Mucosa of stomach (tissue), 1 donor: ENCODE data around the gene HDAC10.

Experiments
- H3K27me3 ChIP-seq: one replicate; pipeline ENCODE4 v1.7.0; 2013; ENCODE audit warnings: mild to moderate bottlenecking, low read length; ENCODE audit not compliant: control insufficient read depth, insufficient read depth
- H3K36me3 ChIP-seq: one replicate; pipeline ENCODE4 v1.7.0; 2013; ENCODE audit warnings: low read length; ENCODE audit not compliant: control insufficient read depth, insufficient read depth
- H3K4me1 ChIP-seq: one replicate; pipeline ENCODE4 v1.7.0; 2013; ENCODE audit warnings: mild to moderate bottlenecking, low read length; ENCODE audit not compliant: control insufficient read depth, insufficient read depth
- H3K4me3 ChIP-seq: one replicate; pipeline ENCODE4 v1.7.0; 2013; ENCODE audit warnings: low read length
- H3K9ac ChIP-seq: one replicate; pipeline ENCODE4 v1.7.0; 2013; ENCODE audit warnings: mild to moderate bottlenecking, low read length, moderate library complexity
- H3K9me3 ChIP-seq: one replicate; pipeline ENCODE4 v1.7.0; 2013; ENCODE audit warnings: mild to moderate bottlenecking, low read length, moderate library complexity; ENCODE audit not compliant: control insufficient read depth
- donor health status: Pancreatic carcinoma.

Gene HDAC10

DNA sequence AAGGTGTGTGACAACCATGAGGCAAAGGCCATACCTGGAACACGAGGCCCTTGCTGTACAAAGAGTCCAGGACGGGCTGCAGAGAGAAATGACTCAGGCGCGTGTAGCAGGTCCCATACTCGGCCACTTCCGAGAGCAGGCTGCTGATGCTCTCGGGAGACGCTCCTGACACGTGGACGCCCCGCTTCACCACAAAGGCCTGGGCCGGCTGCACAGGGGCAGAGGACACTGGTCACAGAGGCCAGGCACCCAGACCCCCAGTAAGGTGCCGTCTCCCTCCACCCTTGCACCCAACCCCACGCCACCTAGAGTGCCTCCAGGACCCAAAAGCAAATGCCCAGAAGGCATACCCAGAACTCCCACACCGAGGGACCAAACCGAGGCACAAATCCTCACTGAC, 21.7 kb downstream of the HDAC10 start:
- peaks cover 3% of the 10 kb centered on the region for H3K36me3 ChIP-seq
- H3K9ac ChIP-seq, result no peak overlapping the region
- H3K4me3 ChIP-seq, result no peak overlapping the region
- H3K27me3 ChIP-seq, result no peaks in the 10 kb centered on the region
- H3K4me1 ChIP-seq, result no peaks in the 10 kb centered on the region
- H3K9me3 ChIP-seq, result no peaks in the 10 kb centered on the region

DNA sequence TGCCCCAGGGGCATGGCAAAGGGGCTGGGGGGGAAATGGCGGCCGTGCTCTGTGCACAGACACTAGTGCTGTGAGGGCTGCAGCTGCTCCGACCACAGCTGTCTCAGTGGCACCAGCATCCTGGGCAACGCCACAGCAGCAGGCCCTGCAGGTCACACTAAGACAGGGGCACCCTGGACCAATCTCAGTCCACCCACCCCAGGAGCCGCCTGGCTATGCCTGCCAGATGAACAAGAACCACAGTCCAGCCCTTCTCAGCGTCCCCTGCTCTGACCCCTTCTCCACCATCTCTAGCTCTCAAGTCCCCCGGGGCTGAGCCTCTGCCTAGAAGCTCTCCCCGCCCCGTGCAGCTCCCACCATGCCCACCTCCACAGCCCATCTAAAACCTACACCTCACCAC, 22.7 kb downstream of the HDAC10 start:
- peaks cover 3% of the 10 kb centered on the region for H3K36me3 ChIP-seq
- H3K27me3 ChIP-seq, result no peaks in the 10 kb centered on the region

GRCh38 chr22:50227579-50228215, 23.4 kb downstream of the HDAC10 start:
- Histone ChIP-seq H3K36me3 (peaks cover 7% of the 10 kb centered on the region), H3K4me3 (no peak overlapping the region), H3K4me1 (no peaks in the 10 kb centered on the region), H3K9me3 (no peaks in the 10 kb centered on the region), H3K9ac (no peak overlapping the region), H3K27me3 (no peaks in the 10 kb centered on the region)

More for the DNA sequence above, 22.7 kb downstream of the HDAC10 start:
- H3K4me3 ChIP-seq, result no peak overlapping the region
- H3K9ac ChIP-seq, result no peak overlapping the region
- H3K4me1 ChIP-seq, result no peaks in the 10 kb centered on the region
- no peaks in the 10 kb centered on the region for H3K9me3 ChIP-seq

DNA sequence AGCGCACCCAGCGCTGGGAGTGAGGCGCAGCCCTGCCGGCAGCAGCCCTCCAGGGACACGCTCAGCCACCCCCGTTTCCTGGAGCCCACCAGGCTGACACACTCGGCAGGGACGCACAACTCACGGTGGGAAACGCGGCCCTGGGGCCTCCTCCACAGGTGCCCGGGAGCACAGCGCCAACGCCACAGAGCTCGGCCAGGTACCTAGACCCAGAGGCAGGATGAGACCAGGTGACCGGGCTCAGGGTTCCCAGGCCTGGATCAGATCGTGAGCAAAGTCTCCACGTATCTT, 24.2 kb downstream of the HDAC10 start:
- Histone ChIP-seq H3K4me1 (no peaks in the 10 kb centered on the region), H3K4me3 (no peak overlapping the region), H3K9ac (no peak overlapping the region), H3K27me3 (no peaks in the 10 kb centered on the region), H3K36me3 (peaks cover 15% of the 10 kb centered on the region), H3K9me3 (no peaks in the 10 kb centered on the region)

DNA sequence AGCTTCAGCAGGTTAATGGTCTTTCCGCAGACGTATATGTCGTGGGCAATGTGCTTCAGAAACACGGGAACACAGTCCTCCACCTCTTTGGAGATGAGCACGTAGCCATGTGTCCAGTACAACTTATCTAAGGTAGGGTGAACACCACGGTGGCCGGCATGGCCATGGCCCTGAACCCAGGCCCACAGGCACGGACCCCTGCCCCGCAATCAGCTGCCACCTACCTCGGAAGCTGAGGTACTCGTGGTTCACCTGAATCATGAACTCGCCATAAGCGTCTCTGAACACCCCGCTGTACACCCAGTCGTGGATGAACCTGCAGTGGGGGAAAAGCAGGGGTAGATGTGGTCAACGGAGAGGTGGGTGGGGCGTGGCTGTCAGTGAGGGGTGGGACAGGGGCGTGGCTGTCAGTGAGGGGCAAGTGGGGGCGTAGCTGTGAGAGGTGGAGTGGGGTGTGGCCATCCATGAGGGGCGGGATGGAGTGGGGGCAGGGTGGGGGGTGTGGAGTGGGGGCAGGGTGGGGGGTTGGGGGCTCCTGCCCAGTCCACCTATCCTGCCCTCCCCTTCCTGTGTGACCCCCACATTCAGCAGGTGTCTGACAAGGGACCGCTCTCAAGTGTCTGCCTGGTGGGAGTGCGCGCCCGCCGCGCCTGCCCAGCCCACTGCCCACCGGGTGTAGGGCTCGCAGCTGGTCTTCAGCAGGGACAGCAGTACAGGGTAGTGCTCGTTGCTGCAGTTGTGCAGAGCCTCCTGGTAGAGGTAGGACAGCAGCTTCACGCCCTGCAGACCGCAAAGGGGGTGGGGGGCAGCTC, 24.8 kb downstream of the HDAC10 start:
- Histone ChIP-seq H3K36me3 (peaks cover 17% of the 10 kb centered on the region), H3K4me1 (no peaks in the 10 kb centered on the region)

GRCh38 chr22:50225200-50225969, 25.7 kb downstream of the HDAC10 start:
- no peaks in the 10 kb centered on the region for H3K4me1 ChIP-seq
- H3K9ac ChIP-seq, result no peak overlapping the region
- peaks cover 24% of the 10 kb centered on the region for H3K36me3 ChIP-seq
- H3K27me3 ChIP-seq, result no peaks in the 10 kb centered on the region
- no peak overlapping the region for H3K4me3 ChIP-seq
- no peaks in the 10 kb centered on the region for H3K9me3 ChIP-seq

More for the DNA sequence above, 24.8 kb downstream of the HDAC10 start:
- no peaks in the 10 kb centered on the region for H3K27me3 ChIP-seq
- H3K9me3 ChIP-seq, result no peaks in the 10 kb centered on the region
- H3K9ac ChIP-seq, result no peak overlapping the region
- no peak overlapping the region for H3K4me3 ChIP-seq

- Histone ChIP-seq H3K9ac (no peak overlapping the region), H3K4me1 (peaks cover 6% of the 10 kb centered on the region), H3K36me3 (peaks cover 27% of the 10 kb centered on the region), H3K27me3 (no peaks in the 10 kb centered on the region), H3K4me3 (no peak overlapping the region), H3K9me3 (no peaks in the 10 kb centered on the region)
Observed at GRCh38 chr22:50224071-50224470, 27.0 kb downstream of the HDAC10 start.

GRCh38 chr22:50222508-50222907, 28.6 kb downstream of the HDAC10 start:
- H3K4me1 ChIP-seq, result peaks cover 6% of the 10 kb centered on the region
- H3K9me3 ChIP-seq, result no peaks in the 10 kb centered on the region
- H3K36me3 ChIP-seq, result peaks cover 27% of the 10 kb centered on the region
- H3K4me3 ChIP-seq, result no peak overlapping the region
- no peak overlapping the region for H3K9ac ChIP-seq
- no peaks in the 10 kb centered on the region for H3K27me3 ChIP-seq

- Histone ChIP-seq H3K27me3 (no peaks in the 10 kb centered on the region), H3K9ac (no peak overlapping the region), H3K4me1 (peaks cover 6% of the 10 kb centered on the region), H3K36me3 (peaks cover 28% of the 10 kb centered on the region), H3K4me3 (no peak overlapping the region), H3K9me3 (no peaks in the 10 kb centered on the region)
Observed at GRCh38 chr22:50221410-50222300, 29.4 kb downstream of the HDAC10 start.

- peaks cover 6% of the 10 kb centered on the region for H3K4me1 ChIP-seq
- H3K27me3 ChIP-seq, result no peaks in the 10 kb centered on the region
- H3K9me3 ChIP-seq, result no peaks in the 10 kb centered on the region
- H3K36me3 ChIP-seq, result peaks cover 32% of the 10 kb centered on the region
- H3K4me3 ChIP-seq, result no peak overlapping the region
- H3K9ac ChIP-seq, result no peak overlapping the region
Observed at GRCh38 chr22:50220603-50221409, 30.3 kb downstream of the HDAC10 start.
